Immature natural killer cell (primary cell): Measurements from ENCODE around the gene FLRT2. TPM values are rescaled to one million over a fixed set of nuclear protein-coding genes. Genes with fewer than 3 reads are reported as not detected.

Source experiments
- DNase-seq, 3 donors: peaks; one replicate each; pipeline ENCODE4 v3.0.0; 2022; ENCODE audit warnings: mixed read lengths in 1 of 3
- H3K27ac Mint-ChIP-seq, 6 donors: one replicate each; pipeline ENCODE4 v1.8.0; 2020; ENCODE audit warnings: mixed read lengths in 6 of 6, mild to moderate bottlenecking in 5 of 6, inconsistent platforms in 4 of 6, moderate library complexity in 3 of 6
- H3K27me3 Mint-ChIP-seq, 3 donors: one replicate each; pipeline ENCODE4 v1.8.0; 2020 to 2021; ENCODE audit warnings: low read depth in 3 of 3, mild to moderate bottlenecking in 3 of 3, mixed read lengths in 3 of 3, moderate library complexity in 3 of 3, inconsistent platforms in 1 of 3
- H3K36me3 Mint-ChIP-seq, 3 donors: one replicate each; pipeline ENCODE4 v1.8.0; 2020; ENCODE audit warnings: mixed read lengths in 3 of 3, inconsistent platforms in 2 of 3, mild to moderate bottlenecking in 2 of 3
- H3K4me1 Mint-ChIP-seq, 2 donors: one replicate each; pipeline ENCODE4 v1.8.0; 2020; ENCODE audit warnings: inconsistent platforms in 2 of 2, mild to moderate bottlenecking in 2 of 2, mixed read lengths in 2 of 2, moderate library complexity in 1 of 2
- H3K4me3 Mint-ChIP-seq, 5 donors: one replicate each; pipeline ENCODE4 v1.8.0; 2020; ENCODE audit warnings: mild to moderate bottlenecking in 5 of 5, mixed read lengths in 5 of 5, inconsistent platforms in 3 of 5, moderate library complexity in 3 of 5
- H3K9me3 Mint-ChIP-seq, 6 donors: one replicate each; pipeline ENCODE4 v1.8.0; 2020; ENCODE audit warnings: mild to moderate bottlenecking in 6 of 6, mixed read lengths in 6 of 6, inconsistent platforms in 4 of 6, moderate library complexity in 3 of 6
- polyA plus RNA-seq, 3 donors: library from polyadenylated mRNA; unstranded; fragments of 300-500 nt; fragmentation: Illumina TruSeq; gene quantifications; one replicate each; pipeline ENCODE4 v1.2.3, GENCODE V29; 2021

Gene FLRT2
- polyA plus RNA-seq, 3 donors from 2014 or later, result not detected

DNA sequence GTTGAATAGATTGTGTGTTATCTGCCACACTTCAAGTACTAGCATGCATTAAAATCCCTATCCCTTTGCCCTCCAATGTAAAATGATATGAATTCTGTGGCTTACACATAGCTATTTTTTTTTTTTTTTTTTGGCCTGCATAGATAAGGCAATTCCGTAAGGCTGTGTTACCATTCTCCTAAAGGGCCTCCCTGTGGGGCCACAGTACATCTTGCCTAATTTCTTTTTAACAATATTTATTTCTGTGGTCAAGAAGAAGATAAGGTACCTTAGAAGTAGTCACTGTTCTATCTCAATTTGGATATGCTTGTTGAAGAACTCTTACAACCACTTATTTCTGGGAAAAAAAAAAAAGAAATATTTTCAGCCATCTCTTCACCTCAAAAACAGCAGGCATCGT lies 19.8 kb downstream of the FLRT2 start:
- H3K27me3 Mint-ChIP-seq, result peaks cover 0 to 5% (median 0%) of the 10 kb centered on the region in 3 donors
- DNase-seq, result no peak
- no peak overlapping the region for H3K27ac Mint-ChIP-seq
- H3K4me3 Mint-ChIP-seq, result no peak overlapping the region
- peaks cover 0 to 5% (median 0%) of the 10 kb centered on the region in 6 donors for H3K9me3 Mint-ChIP-seq
- no peaks in the 10 kb centered on the region for H3K36me3 Mint-ChIP-seq
- H3K4me1 Mint-ChIP-seq, result no peaks in the 10 kb centered on the region

DNA sequence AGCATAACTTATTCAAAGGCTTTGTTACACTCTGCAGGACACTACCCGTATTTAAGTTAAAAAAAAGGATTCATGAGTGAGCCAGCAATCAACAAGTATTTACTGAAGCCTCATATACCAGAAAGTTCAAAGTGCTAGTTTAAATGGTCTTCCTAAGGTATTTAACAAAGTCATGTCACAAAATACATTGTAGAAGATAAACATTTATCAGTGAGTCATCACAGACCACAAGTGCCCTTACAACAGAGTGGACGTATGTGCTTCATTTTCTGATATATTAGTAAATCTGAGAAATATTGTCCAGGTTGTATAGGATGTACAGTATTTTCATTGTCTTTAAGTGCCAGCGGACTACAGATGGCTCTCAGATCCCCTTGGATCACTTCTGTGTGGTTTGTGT lies 24.2 kb downstream of the FLRT2 start:
- no peaks in the 10 kb centered on the region for H3K4me1 Mint-ChIP-seq
- no peaks in the 10 kb centered on the region for H3K36me3 Mint-ChIP-seq
- no peak for DNase-seq
- H3K4me3 Mint-ChIP-seq, result no peak overlapping the region
- no peak overlapping the region for H3K27ac Mint-ChIP-seq
- peaks cover 0 to 5% (median 0%) of the 10 kb centered on the region in 6 donors for H3K9me3 Mint-ChIP-seq
- peaks cover 0 to 2% (median 0%) of the 10 kb centered on the region in 3 donors for H3K27me3 Mint-ChIP-seq

DNA sequence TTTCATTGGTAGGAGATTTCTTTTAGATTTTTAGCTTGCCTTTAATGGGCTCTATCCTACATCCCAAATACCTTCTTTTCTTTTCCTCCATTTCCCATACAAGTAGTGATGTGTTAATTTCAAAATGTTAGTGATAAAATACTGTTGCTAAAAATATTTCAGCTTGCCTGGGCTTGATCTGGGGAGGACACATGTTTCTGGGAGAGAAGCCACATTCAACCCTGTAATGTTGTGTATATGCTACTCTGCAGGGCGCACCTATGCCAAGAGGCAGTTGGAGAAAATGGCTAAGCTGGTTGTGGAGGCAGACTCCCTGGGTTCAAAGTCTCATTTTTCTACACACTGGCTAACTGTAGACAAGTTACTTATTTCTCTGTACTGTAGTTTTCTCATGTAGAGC lies 26.3 kb downstream of the FLRT2 start:
- H3K27me3 Mint-ChIP-seq, result no peaks in the 10 kb centered on the region
- no peak overlapping the region for H3K4me3 Mint-ChIP-seq
- no peaks in the 10 kb centered on the region for H3K4me1 Mint-ChIP-seq
- DNase-seq, result no peak
- H3K36me3 Mint-ChIP-seq, result no peaks in the 10 kb centered on the region
- H3K27ac Mint-ChIP-seq, result no peak overlapping the region
- H3K9me3 Mint-ChIP-seq, result peaks cover 0 to 8% (median 0%) of the 10 kb centered on the region in 6 donors

DNA sequence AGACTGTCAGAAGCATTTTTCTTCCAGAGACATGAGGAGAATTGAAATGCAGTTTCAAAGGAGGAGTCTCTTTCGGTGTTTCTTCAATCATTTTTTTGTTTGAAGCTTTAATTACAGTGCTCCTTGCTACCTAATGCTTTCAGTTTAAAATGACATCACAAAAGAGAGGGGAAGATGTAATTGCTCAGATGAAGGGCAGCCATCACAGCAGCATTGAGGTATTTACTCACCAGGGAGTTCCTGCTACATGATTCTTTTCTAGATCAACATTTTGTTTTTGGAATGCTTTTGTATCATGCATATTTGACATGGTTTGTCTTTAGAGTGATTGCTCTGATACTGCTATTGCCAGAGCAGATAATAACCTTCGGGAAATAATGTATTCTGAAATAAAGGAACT lies 28.6 kb downstream of the FLRT2 start:
- Mint-ChIP-seq H3K4me1 (no peaks in the 10 kb centered on the region), H3K36me3 (no peaks in the 10 kb centered on the region), H3K9me3 (peaks cover 0 to 3% (median 0%) of the 10 kb centered on the region in 6 donors), H3K4me3 (no peak overlapping the region), H3K27ac (no peak overlapping the region), H3K27me3 (no peaks in the 10 kb centered on the region)
- no peak for DNase-seq

DNA sequence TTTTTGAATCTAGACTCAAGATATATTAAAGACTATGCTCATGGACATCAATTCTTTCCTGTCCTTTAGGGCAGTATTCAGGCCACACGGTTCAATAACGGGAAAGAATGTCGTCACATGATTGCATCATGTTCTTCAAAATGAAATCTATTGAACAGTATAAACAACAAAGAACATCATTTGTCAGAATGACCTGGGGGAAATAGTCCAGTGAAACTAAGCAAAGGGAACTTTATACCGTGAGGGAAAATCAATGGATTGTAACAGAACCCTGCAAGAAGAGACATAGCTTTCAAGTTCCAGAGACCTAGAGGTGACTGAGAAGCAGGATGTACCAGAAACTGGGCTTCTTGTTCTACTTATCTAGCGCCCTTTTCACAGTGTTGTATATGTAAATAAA lies 32.7 kb downstream of the FLRT2 start:
- Mint-ChIP-seq H3K27me3 (peaks cover 0 to 3% (median 0%) of the 10 kb centered on the region in 3 donors), H3K4me1 (no peaks in the 10 kb centered on the region), H3K36me3 (no peaks in the 10 kb centered on the region), H3K9me3 (peaks cover 0 to 3% (median 0%) of the 10 kb centered on the region in 6 donors), H3K4me3 (no peak overlapping the region), H3K27ac (no peak overlapping the region)
- no peak for DNase-seq

DNA sequence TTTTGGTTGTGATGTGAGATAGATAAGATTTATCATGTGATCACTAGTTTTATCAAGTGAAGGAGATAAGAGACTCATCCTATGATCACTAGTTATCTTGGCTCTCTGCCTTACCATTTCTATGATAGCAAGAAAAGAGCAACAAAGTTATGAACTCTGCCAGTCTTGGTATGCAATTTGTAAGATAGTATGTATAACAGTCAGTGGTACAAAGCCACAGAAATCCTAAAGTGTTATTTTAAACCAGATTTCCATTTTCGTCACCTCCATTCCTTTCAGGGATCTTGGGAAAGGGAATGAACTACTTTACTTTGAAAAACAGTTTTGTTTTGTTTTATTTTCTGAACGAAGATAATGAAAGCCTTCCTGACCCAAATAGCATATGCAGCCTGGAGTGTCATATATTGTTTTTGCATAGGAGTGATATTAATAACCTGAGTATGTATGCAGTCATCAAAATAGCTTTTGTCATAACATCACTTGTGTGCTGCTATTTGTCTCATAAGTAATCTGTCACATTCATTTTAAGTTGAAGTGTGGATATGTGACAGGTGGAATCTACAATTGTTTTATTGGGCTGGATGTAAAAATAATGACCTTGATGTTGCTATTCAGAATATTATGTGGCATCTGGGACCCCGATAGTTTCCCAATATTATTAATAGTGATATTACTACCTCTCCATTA lies 35.0 kb downstream of the FLRT2 start:
- Mint-ChIP-seq H3K36me3 (no peaks in the 10 kb centered on the region), H3K27ac (no peak overlapping the region), H3K9me3 (peaks cover 0 to 3% (median 0%) of the 10 kb centered on the region in 6 donors), H3K4me3 (no peak overlapping the region), H3K4me1 (no peaks in the 10 kb centered on the region), H3K27me3 (peaks cover 0 to 4% (median 0%) of the 10 kb centered on the region in 3 donors)
- no peak for DNase-seq

DNA sequence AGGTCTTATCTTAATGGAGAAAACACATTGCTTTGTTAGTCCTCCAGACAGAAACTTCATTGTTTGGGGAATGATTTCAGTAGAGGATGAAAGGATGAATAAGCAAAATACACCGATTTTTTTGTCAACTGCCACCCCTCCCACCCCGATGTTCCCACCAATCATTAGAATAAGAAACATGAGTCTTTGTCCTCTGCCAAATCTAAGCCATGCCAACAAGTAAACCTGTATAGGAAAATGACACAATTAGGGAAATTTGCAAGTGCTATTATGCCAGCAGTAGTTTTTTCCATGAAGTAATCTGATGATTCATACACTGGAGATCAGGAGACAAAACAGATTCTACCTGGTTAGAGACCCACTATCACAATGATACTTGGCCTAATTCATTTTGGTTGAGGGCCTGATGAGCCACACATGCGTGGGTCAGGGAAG lies 35.9 kb downstream of the FLRT2 start:
- H3K9me3 Mint-ChIP-seq, result peaks cover 0 to 2% (median 0%) of the 10 kb centered on the region in 6 donors
- H3K4me1 Mint-ChIP-seq, result no peaks in the 10 kb centered on the region
- H3K4me3 Mint-ChIP-seq, result no peak overlapping the region

DNA sequence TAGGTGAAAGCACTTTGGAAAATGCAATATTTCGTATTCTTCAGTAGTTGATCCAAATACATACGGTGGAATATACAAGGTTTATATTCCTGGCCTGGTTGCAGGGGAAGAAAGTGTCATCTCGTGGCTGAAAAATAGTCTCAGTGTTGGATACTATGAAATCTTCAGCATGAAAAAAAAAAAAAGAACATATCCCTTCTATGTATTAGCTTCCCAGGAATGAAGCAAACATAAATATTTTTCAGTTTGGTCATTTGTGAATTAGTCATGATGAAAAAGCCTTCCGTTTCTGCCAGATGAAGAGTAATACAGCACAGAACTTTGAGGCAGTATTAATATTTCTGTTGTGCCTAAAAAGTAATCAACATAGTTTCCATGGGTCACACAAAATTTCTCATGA lies 36.7 kb downstream of the FLRT2 start:
- H3K36me3 Mint-ChIP-seq, result no peaks in the 10 kb centered on the region
- H3K27me3 Mint-ChIP-seq, result peaks cover 0 to 4% (median 0%) of the 10 kb centered on the region in 3 donors
- no peak overlapping the region for H3K27ac Mint-ChIP-seq
- peaks cover 0 to 2% (median 0%) of the 10 kb centered on the region in 6 donors for H3K9me3 Mint-ChIP-seq
- H3K4me1 Mint-ChIP-seq, result no peaks in the 10 kb centered on the region
- H3K4me3 Mint-ChIP-seq, result no peak overlapping the region
- DNase-seq, result no peak

More for the DNA sequence above, 35.9 kb downstream of the FLRT2 start:
- peaks cover 0 to 4% (median 0%) of the 10 kb centered on the region in 3 donors for H3K27me3 Mint-ChIP-seq
- DNase-seq, result no peak
- no peaks in the 10 kb centered on the region for H3K36me3 Mint-ChIP-seq
- H3K27ac Mint-ChIP-seq, result no peak overlapping the region

DNA sequence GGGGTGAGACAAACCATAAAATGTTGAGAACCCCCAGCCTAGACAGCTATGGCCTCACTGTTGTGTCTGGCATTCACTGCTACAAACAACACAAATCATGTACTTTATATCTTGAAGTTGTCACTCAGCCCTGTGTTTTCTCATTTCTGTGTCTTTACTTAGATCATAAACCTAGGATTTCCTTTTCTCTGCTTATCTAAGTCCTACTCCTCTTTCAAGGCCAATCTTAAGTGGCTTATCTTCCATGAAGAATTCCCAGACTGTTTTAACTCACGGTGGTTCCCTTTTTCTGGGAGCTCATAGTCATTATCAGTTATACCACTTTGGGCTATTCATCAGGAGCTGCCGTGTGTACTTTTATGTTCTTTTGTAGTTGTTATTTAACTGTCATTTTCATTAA lies 42.1 kb downstream of the FLRT2 start:
- H3K4me1 Mint-ChIP-seq, result no peaks in the 10 kb centered on the region
- peaks cover 0 to 4% (median 2%) of the 10 kb centered on the region in 3 donors for H3K27me3 Mint-ChIP-seq
- no peaks in the 10 kb centered on the region for H3K9me3 Mint-ChIP-seq

DNA sequence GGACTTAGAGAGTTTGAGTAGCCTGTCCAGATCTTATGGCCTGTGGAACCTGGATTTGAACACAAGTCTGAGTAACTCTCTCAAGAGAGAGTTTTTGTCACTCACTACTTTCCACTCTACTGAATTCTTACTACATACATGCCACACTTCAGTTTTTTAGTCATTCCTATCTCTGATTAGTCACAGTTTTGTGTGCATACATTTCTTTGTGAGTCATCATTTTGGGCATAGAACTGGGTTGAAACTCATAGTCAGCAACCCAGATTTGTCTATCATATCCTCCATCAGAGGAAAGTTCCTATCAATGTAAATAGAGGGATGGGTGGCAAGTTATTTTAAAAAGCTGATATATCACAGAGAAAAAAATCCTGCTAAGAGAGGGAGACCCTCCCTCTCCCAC lies 42.9 kb downstream of the FLRT2 start:
- Mint-ChIP-seq H3K36me3 (no peaks in the 10 kb centered on the region), H3K27ac (no peak overlapping the region), H3K4me1 (no peaks in the 10 kb centered on the region), H3K27me3 (peaks cover 0 to 4% (median 3%) of the 10 kb centered on the region in 3 donors), H3K4me3 (no peak overlapping the region), H3K9me3 (no peaks in the 10 kb centered on the region)
- DNase-seq, result no peak

More for the DNA sequence above, 42.1 kb downstream of the FLRT2 start:
- Mint-ChIP-seq H3K36me3 (no peaks in the 10 kb centered on the region), H3K4me3 (no peak overlapping the region), H3K27ac (no peak overlapping the region)
- DNase-seq, result no peak

DNA sequence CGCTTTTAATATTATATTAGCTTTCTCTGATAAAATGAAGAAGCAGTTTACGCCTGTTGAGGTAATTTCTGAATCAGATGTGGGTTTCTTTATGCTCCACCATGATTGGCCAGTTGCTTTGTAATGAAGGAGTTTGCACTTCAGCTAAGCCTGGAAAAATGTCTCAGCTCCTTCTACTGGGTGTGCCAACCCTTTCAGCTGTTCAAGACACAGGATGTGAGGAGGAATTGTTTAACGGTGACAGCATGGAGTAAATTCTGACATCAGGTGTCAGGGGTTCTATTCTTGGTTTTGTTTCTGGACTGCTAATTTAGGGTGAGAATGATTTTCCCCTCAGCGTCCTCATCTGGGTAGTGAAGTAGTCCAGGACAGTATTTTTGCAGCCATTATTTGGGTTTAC lies 43.5 kb downstream of the FLRT2 start:
- Mint-ChIP-seq H3K36me3 (no peaks in the 10 kb centered on the region), H3K4me1 (no peaks in the 10 kb centered on the region), H3K27me3 (peaks cover 0 to 4% (median 3%) of the 10 kb centered on the region in 3 donors), H3K4me3 (no peak overlapping the region), H3K9me3 (peaks cover 0 to 2% (median 0%) of the 10 kb centered on the region in 6 donors), H3K27ac (no peak overlapping the region)
- no peak for DNase-seq

DNA sequence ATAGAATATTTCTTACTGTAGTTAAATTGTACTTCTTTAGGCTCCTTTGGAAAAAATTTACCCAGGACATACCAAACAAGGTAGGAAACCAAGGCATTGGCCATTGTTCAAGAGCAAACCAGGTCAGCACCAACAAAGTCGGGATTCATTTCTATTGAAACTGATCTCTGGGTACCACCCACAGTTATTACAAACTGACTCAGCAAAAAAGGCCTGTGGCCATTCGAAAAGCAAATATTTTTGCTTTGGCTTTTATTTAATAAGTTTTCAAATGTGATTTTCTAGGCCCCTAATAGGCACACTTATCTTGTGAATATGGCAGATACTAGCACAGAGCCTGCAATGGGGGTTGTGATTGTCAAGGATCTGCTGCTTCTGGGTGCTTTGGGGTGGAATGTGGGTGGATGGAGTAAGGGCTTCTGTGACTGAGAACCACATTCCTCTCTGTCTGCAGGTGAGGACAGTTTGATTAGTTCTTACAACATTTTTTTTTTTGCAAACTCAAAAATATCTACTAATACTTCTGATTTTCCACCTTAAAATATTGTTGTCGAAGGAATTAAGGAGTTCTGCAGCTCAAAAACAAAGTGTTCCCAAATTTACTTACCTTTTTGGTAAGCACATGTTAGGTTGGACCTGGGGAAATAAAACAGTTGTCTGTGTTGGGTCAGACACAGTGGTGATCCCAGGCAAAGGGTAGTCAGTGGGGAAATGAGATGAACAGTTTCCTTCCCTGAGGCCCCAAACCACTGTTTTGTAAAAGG lies 45.1 kb downstream of the FLRT2 start:
- Mint-ChIP-seq H3K27ac (no peak overlapping the region), H3K4me1 (no peaks in the 10 kb centered on the region), H3K9me3 (peaks cover 0 to 4% (median 0%) of the 10 kb centered on the region in 6 donors), H3K27me3 (peaks cover 0 to 4% (median 3%) of the 10 kb centered on the region in 3 donors), H3K4me3 (no peak overlapping the region), H3K36me3 (no peaks in the 10 kb centered on the region)
- DNase-seq, result no peak

DNA sequence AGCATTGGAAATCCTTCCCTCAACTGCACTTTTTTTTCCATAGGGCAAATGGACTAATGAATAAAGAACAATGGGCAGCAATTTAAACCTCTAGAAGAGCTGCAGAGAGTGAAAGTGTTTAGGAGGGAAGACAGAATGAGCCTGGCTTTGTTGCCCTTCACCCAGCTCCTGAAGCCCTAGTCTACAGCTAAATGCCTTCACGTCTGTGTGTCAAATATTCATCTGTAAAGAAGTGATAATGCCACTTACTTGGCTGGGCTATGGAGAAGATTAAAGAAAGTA lies 45.6 kb downstream of the FLRT2 start:
- DNase-seq, result no peak
- Mint-ChIP-seq H3K4me3 (no peak overlapping the region), H3K27ac (no peak overlapping the region), H3K27me3 (peaks cover 0 to 4% (median 3%) of the 10 kb centered on the region in 3 donors), H3K36me3 (no peaks in the 10 kb centered on the region), H3K9me3 (peaks cover 0 to 4% (median 0%) of the 10 kb centered on the region in 6 donors), H3K4me1 (no peaks in the 10 kb centered on the region)

DNA sequence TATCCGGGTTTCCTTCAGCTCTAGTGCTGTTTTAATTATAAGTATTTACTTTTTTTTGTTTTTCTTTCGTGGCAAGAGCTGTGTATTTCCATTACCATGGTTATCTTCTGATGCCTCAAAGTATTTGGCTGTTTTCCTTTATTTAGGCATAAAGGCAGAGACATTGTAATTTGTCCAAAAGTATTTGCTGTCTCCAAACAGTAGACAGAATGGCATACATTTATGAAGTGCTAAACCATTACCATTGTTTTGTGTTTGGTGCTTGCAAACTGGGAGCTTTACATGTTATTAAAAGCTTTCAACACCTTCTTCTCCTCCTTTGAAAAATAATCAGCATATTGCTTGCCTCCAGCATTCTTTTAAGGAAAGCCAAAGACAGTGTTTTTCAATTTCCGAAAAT lies 46.3 kb downstream of the FLRT2 start:
- Mint-ChIP-seq H3K27ac (no peak overlapping the region), H3K4me1 (no peaks in the 10 kb centered on the region), H3K4me3 (no peak overlapping the region), H3K27me3 (peaks cover 0 to 4% (median 3%) of the 10 kb centered on the region in 3 donors), H3K36me3 (no peaks in the 10 kb centered on the region), H3K9me3 (peaks cover 0 to 4% (median 0%) of the 10 kb centered on the region in 6 donors)
- no peak for DNase-seq
